GM12864 (cell line): ENCODE data around the gene PTGR2.
"Not testable (repeated sequence)": the region's sequence is repeated elsewhere in the genome, so short reads cannot be mapped to it uniquely, and the experiment has no call there.

ENCODE experiments used
- DNase-seq: peaks from one replicate; pipeline ENCODE4 v3.0.0-alpha.2; 2011; ENCODE audit warnings: low read depth
- H3K4me3 ChIP-seq: 2 replicates; pipeline ENCODE4 v1.5.1; 2011; ENCODE audit warnings: mild to moderate bottlenecking, low read depth, low read length, control low read depth
- TF ChIP-seq, protein P1 (sequence below): IDR thresholded peaks from 2 replicates; pipeline ENCODE4 v1.5.1; 2011; ENCODE audit warnings: low read depth, mild to moderate bottlenecking, moderate library complexity, low read length, control low read depth, inconsistent platforms; ENCODE audit errors: missing control alignments

The PTGR2 gene

DNA sequence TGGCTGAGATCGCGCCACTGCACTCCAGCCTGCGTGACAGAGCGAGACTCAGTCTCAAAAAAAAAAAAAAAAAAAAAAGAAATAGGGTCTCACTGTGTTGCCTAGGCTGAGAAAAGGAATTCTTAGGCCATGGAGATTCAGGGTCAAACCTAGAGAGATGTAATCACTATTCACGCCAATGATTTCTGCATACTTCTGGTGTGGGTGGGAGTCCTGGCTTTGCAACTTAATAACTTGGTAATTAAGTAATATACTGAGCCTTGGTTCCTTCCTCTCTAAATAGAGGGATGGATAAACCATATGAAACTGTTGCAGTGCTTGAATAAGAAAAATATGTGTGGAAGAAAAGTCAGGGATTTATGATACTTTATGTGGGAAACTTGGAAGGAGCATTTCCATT, 37.7 kb downstream of the PTGR2 start:
- no peak overlapping the region for H3K4me3 ChIP-seq
- TF ChIP-seq, protein P1, sequence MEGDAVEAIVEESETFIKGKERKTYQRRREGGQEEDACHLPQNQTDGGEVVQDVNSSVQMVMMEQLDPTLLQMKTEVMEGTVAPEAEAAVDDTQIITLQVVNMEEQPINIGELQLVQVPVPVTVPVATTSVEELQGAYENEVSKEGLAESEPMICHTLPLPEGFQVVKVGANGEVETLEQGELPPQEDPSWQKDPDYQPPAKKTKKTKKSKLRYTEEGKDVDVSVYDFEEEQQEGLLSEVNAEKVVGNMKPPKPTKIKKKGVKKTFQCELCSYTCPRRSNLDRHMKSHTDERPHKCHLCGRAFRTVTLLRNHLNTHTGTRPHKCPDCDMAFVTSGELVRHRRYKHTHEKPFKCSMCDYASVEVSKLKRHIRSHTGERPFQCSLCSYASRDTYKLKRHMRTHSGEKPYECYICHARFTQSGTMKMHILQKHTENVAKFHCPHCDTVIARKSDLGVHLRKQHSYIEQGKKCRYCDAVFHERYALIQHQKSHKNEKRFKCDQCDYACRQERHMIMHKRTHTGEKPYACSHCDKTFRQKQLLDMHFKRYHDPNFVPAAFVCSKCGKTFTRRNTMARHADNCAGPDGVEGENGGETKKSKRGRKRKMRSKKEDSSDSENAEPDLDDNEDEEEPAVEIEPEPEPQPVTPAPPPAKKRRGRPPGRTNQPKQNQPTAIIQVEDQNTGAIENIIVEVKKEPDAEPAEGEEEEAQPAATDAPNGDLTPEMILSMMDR = no peak
- no peak for DNase-seq

DNA sequence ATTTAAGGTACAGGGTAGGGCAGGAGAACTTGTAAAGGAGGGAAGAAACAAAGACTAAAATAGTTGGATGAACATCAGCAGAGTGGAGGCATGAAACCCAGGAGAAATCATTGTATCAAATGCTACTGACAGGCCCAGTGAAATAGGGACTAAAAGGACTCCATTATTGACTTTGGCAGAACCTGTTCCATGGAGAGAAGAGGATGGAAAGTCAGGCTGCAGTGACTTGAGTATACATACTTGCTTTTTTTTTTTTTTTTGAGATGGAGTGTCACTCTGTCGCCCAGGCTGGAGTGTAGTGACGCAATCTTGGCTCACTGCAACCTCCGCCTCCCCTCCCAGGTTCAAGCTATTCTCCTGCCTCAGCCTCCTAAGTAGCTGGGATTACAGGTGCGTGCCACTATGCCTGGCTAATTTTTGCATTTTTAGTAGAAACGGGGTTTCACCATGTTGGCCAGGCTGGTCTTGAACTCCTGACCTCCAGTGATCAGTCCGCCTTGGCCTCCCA, 42.6 kb downstream of the PTGR2 start:
- H3K4me3 ChIP-seq, DNase-seq: not testable (repeated sequence)

DNA sequence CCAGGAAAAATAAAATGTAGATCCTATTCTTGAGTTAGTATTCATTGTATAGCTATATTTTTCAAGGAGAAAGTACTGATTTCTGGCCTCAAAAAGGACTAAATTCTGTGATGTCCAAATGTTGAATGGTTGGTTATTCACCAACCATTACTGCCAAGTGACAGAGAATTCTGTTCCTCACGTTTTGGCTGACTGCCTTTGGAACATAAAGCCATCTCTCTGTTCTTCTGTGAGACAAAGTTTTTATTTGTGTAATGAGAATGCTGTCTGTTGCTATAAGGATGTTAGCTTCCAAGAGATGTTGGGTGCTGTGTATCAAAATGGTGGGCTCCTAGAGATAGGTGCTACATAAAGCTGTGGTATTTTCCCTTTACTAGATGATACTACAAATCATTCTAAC, 44.3 kb downstream of the PTGR2 start:
- no peak for DNase-seq
- TF ChIP-seq, protein P1 = no peak
- H3K4me3 ChIP-seq = no peak overlapping the region

DNA sequence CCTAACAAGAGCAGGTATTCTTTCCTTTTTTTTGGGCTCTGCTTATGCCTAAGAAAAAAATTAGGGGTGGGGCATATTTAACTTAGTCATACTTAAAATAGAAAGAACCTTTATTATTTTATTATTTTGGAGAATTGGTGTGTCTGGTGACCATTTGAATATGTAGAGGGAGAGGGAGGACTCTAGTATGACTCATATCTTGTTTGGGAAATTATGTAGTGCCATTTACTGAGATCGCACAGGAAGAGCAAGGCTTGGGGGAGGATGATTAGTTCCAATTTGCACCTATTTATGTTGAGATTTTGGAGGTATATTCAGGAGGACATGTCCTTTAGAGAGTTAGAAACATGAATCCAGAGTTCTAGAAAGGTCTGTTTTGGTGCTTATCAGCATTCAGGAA, 44.9 kb downstream of the PTGR2 start:
- TF ChIP-seq, protein P1 = no peak
- DNase-seq = no peak
- no peak overlapping the region for H3K4me3 ChIP-seq

DNA sequence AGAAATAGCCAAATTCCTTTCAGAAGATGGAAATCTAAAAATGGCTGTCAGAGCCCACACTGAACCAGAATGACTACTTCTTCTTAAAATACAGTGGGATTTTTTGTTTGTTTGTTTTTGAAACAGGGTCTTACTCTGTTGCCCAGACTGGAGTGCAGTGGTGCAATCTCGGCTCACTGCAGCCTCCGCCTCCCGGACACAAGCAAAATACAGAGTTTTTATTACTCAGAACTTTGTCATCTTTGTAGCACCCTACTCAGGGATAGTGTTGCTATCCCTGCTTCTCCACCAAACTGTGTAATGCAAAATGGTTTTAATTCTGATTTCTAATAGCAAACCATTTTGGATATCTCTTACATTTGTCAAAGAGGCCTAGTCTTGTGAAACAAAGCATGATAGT, 51.4 kb downstream of the PTGR2 start:
- no peak for DNase-seq
- no peak overlapping the region for H3K4me3 ChIP-seq
- TF ChIP-seq, protein P1 = no peak

DNA sequence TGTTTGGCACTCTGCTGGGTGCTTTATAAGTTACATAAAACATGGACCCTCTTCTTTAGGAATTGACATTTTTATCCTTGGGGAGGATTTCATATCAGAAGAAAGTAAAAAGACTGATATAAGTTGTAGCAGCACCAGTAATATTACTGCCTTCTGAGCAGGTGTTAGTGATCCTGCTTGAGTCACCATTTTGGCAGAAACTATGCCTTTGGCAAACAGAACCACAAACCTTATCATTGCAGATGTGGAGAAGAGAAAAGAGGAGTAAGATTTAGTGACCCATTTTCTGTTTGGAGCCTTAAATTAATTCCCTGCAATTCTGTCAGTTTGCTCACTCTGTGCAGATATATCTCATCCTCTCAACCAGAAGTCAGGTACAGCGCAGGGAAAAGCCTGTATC, 58.0 kb downstream of the PTGR2 start:
- TF ChIP-seq, protein P1 = no peak
- DNase-seq = no peak

DNA sequence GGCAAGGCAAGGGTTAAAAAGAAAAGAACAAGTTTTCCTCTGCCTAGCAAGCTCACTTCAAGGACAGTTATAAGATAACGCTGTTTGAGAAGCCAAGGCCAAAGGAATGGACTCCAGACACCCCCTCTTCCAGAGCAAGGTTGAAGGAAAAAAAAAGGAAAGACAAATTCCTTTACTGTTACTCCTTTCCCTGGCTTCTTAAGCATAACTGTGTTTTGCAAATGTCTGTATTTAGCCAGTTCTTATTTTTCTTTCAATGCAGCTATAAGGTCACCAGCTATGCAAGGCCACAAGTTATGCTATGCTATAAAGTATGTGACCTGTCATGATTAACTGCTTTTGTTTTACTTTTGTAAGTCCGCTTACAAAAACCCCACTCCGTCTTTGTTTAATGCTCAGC, 61.6 kb downstream of the PTGR2 start:
- H3K4me3 ChIP-seq = no peak overlapping the region
- TF ChIP-seq, protein P1 = no peak
- DNase-seq = no peak

More for the DNA sequence above, 58.0 kb downstream of the PTGR2 start:
- no peak overlapping the region for H3K4me3 ChIP-seq
